Activated T-cell treated with anti-CD3 and anti-CD28 coated beads, Interleukin-2, amount 50 U/mL, for 4 hours (primary cell): ENCODE results near the gene NRIP2. TPM values are rescaled to one million over a fixed set of nuclear protein-coding genes. Genes with fewer than 3 reads are reported as not detected.

Experiments
- ATAC-seq, 2 donors: fragments of 200-7000 bp; cut with Tn5 transposase; one replicate each; pipeline ENCODE4 v1.10.0; 2021
- DNase-seq: peaks from one replicate; pipeline ENCODE4 v3.0.0-alpha.2; 2020
- H3K27me3 Mint-ChIP-seq: one replicate; pipeline ENCODE4 v1.8.0; 2021; ENCODE audit warnings: low read depth, mixed read lengths
- H3K36me3 Mint-ChIP-seq: one replicate; pipeline ENCODE4 v1.8.0; 2022; ENCODE audit warnings: mixed read lengths; ENCODE audit not compliant: insufficient read depth
- H3K4me1 Mint-ChIP-seq: one replicate; pipeline ENCODE4 v1.8.0; 2021; ENCODE audit warnings: low read depth, mixed read lengths
- H3K4me3 Mint-ChIP-seq: one replicate; pipeline ENCODE4 v1.8.0; 2021; ENCODE audit warnings: mild to moderate bottlenecking, moderate library complexity, mixed read lengths
- H3K9me3 Mint-ChIP-seq: one replicate; pipeline ENCODE4 v1.8.0; 2021; ENCODE audit warnings: mixed read lengths
- total RNA-seq, 3 donors: library from RNA; stranded (reverse); gene quantifications; one replicate each; pipeline ENCODE4 v1.2.1, GENCODE V29; 2021

Gene NRIP2
- total RNA-seq, 3 donors from 2014 or later, result not detected

GRCh38 chr12:2857021-2857431, 22.2 kb upstream of the NRIP2 start, which contains the start of gene TEX52:
Gene TEX52 (minus strand): TSS chr12:2857039. CDS start chr12:2857026, 13 bp downstream.
- H3K4me3 Mint-ChIP-seq, result no peak within 1 kb of the TSS
- ATAC-seq (no peak), DNase-seq (no peak)
- H3K36me3 Mint-ChIP-seq, result peaks cover 9% of the 10 kb centered on the region
- H3K27me3 Mint-ChIP-seq, result no peaks in the 10 kb centered on the region
- H3K4me1 Mint-ChIP-seq, result peaks cover 1% of the 10 kb centered on the region
- no peaks in the 10 kb centered on the region for H3K9me3 Mint-ChIP-seq

DNA sequence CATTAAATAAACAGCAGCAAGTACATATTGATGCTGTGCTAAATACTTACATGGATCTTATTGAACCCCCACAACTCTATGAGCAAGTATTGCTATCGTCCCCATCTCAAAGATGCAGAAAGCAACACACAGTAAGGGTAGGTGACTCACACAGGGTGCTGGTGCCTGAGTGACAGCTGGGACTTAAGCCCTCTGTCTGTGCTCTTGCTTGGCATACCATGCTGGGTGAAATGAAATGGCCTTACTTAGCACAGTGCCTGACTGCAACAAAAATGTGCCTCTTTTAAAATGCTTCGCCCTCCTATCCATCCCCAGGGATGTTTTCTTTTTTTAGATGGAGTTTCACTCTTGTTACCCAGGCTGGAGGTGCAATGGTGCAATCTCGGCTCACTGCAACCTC, 21.2 kb upstream of the NRIP2 start:
- ATAC-seq, result no peak
- Mint-ChIP-seq H3K4me3 (no peak overlapping the region), H3K27me3 (no peaks in the 10 kb centered on the region), H3K36me3 (peaks cover 9% of the 10 kb centered on the region), H3K9me3 (no peaks in the 10 kb centered on the region), H3K4me1 (peaks cover 1% of the 10 kb centered on the region)
- no peak for DNase-seq

- no peaks in the 10 kb centered on the region for H3K27me3 Mint-ChIP-seq
- no peak overlapping the region for H3K4me3 Mint-ChIP-seq
- H3K9me3 Mint-ChIP-seq, result no peaks in the 10 kb centered on the region
- DNase-seq (no peak), ATAC-seq (no peak)
- peaks cover 9% of the 10 kb centered on the region for H3K36me3 Mint-ChIP-seq
- peaks cover 1% of the 10 kb centered on the region for H3K4me1 Mint-ChIP-seq
These were observed 20.7 kb upstream of the NRIP2 start for GRCh38 chr12:2855546-2855945.

GRCh38 chr12:2854669-2855453, 20.0 kb upstream of the NRIP2 start:
- DNase-seq (no peak), ATAC-seq (no peak)
- Mint-ChIP-seq H3K27me3 (no peaks in the 10 kb centered on the region), H3K9me3 (no peaks in the 10 kb centered on the region), H3K36me3 (peaks cover 9% of the 10 kb centered on the region), H3K4me1 (peaks cover 1% of the 10 kb centered on the region), H3K4me3 (no peak overlapping the region)

DNA sequence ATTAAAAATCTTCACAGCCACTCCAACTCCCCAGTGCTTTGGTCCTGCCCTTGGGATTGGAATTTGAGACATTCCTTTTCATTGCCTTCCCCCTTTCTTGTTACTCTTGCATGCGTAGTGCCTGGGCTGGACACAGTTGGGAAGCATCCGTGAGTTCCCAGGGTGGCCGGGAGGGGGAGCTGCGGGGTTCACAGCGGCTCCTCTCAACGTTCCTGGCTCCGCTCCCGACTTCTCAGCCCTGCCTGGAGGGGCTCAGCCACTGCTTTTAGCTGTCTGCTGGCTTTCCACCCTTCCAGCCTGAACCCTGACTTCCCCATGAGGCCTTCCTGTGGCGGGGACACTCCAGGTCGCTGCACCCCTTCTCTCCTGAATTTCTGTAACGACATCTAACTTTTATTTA, 18.8 kb upstream of the NRIP2 start:
- no peak overlapping the region for H3K4me3 Mint-ChIP-seq
- no peaks in the 10 kb centered on the region for H3K9me3 Mint-ChIP-seq

GRCh38 chr12:2851931-2852330, 17.1 kb upstream of the NRIP2 start:
- Mint-ChIP-seq H3K4me3 (no peak overlapping the region), H3K36me3 (peaks cover 11% of the 10 kb centered on the region), H3K27me3 (no peaks in the 10 kb centered on the region), H3K9me3 (no peaks in the 10 kb centered on the region), H3K4me1 (peaks cover 1% of the 10 kb centered on the region)
- DNase-seq (no peak), ATAC-seq (no peak)

More for the DNA sequence above, 18.8 kb upstream of the NRIP2 start:
- H3K27me3 Mint-ChIP-seq, result no peaks in the 10 kb centered on the region
- peak; percentile 42 for DNase-seq
- ATAC-seq, result peak; percentile 70
- peaks cover 1% of the 10 kb centered on the region for H3K4me1 Mint-ChIP-seq
- peaks cover 9% of the 10 kb centered on the region for H3K36me3 Mint-ChIP-seq

GRCh38 chr12:2845280-2845679, 10.4 kb upstream of the NRIP2 start:
- no peaks in the 10 kb centered on the region for H3K9me3 Mint-ChIP-seq
- no peaks in the 10 kb centered on the region for H3K4me1 Mint-ChIP-seq
- H3K4me3 Mint-ChIP-seq, result no peak overlapping the region
- H3K27me3 Mint-ChIP-seq, result no peaks in the 10 kb centered on the region
- DNase-seq, result no peak
- ATAC-seq, result no peak
- H3K36me3 Mint-ChIP-seq, result peaks cover 17% of the 10 kb centered on the region

DNA sequence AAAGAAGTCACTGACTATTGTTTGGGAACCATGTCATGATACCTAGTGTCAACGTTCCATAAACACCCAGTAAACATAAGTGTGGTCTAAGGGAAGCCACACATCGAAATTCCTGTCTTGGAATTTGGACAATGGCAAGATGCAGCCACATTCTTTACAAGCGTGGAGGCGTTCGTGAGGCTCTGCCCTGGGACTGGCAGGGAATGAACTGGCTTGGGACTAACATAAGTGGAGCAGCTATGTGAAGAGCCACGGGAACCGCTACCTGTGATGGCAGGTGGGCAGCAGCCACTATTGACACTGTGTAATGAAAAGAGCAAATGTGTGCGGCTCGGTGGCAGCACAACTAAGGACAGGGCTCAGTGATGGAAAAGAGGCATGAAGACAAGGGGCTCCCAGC, 10.0 kb upstream of the NRIP2 start:
- peaks cover 18% of the 10 kb centered on the region for H3K36me3 Mint-ChIP-seq
- no peaks in the 10 kb centered on the region for H3K9me3 Mint-ChIP-seq
- DNase-seq (no peak), ATAC-seq (no peak)
- H3K4me1 Mint-ChIP-seq, result no peaks in the 10 kb centered on the region
- no peaks in the 10 kb centered on the region for H3K27me3 Mint-ChIP-seq
- no peak overlapping the region for H3K4me3 Mint-ChIP-seq

- Mint-ChIP-seq H3K4me3 (no peak overlapping the region), H3K36me3 (peaks cover 30% of the 10 kb centered on the region), H3K9me3 (no peaks in the 10 kb centered on the region), H3K27me3 (no peaks in the 10 kb centered on the region), H3K4me1 (no peaks in the 10 kb centered on the region)
- no peak for DNase-seq
- no peak for ATAC-seq
These were observed 8.1 kb upstream of the NRIP2 start for GRCh38 chr12:2842948-2843347.

DNA sequence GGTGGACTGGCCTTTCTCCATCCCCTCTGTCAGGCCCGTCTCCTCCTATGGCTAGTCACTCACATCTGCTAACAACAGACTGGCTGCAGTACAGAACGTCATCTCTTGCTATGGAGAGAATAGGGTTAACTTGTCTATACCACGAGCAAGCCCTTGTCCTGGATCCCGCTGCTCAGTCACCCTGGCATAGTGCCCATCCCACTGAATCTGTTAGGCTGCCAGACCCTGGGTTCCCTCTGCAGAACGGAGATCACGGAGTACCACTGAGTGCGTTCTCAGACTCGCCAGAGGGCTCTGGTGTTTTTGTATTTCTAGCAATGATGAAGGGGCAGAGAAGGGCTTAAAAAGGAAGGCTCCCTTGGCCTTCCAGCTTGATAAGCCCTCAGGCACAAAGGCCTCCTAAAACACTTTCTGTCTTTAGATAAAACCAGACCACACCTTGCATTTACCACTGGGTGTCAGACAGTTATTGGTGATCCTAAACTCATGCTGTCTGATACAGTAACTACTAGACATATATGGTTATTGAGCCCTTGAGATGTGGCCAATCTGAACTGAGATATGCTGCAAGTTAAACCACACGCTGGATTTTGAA, 6.3 kb upstream of the NRIP2 start:
- no peak for ATAC-seq
- no peak for DNase-seq
- Mint-ChIP-seq H3K4me3 (no peak overlapping the region), H3K4me1 (no peaks in the 10 kb centered on the region), H3K27me3 (no peaks in the 10 kb centered on the region), H3K9me3 (no peaks in the 10 kb centered on the region), H3K36me3 (peaks cover 33% of the 10 kb centered on the region)

- H3K9me3 Mint-ChIP-seq, result no peaks in the 10 kb centered on the region
- H3K4me3 Mint-ChIP-seq, result no peak overlapping the region
- peaks cover 2% of the 10 kb centered on the region for H3K4me1 Mint-ChIP-seq
- DNase-seq, result no peak
- ATAC-seq, result no peak
- H3K27me3 Mint-ChIP-seq, result no peaks in the 10 kb centered on the region
- peaks cover 27% of the 10 kb centered on the region for H3K36me3 Mint-ChIP-seq
These were observed 1.7 kb upstream of the NRIP2 start for GRCh38 chr12:2836574-2836973.

DNA sequence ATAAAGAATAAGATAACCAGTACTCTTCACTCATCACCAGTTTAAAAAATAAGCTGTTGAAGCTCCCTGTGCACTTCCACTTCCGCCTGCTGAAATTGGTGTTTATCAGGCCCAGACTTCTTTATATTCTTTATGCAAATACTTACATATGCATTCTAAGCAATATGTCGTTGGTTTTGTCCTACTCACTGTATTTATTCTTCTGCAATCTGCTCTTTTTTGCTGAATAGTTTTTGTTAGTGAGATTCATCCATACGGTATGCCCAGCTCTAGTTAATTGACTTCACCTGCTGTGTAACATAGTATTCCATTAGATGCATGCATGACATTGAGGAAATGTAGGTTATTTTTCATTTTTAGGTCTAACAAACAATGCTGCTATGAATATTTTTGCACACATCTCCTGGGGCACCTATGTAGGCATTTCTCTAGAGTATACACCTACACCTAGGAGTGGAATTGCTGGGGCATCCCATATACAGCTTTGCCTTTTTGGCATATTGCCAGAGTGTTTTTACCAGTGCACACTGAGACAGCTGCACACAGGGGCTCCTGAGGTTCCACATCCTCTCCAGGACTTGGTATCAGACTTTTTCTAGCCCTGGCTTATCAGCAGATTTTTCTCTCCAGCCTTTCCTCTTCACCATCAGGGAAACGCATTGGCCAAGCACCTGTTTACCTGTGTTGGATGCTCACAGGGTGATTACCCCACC, 1.0 kb upstream of the NRIP2 start:
- H3K4me3 Mint-ChIP-seq, result no peak overlapping the region
- no peaks in the 10 kb centered on the region for H3K9me3 Mint-ChIP-seq
- no peak for DNase-seq
- peaks cover 2% of the 10 kb centered on the region for H3K4me1 Mint-ChIP-seq
- no peak for ATAC-seq
- H3K27me3 Mint-ChIP-seq, result no peaks in the 10 kb centered on the region
- H3K36me3 Mint-ChIP-seq, result peaks cover 28% of the 10 kb centered on the region

GRCh38 chr12:2833810-2834209, 1.0 kb downstream of the NRIP2 start:
- H3K27me3 Mint-ChIP-seq, result no peaks in the 10 kb centered on the region
- no peak for ATAC-seq
- H3K36me3 Mint-ChIP-seq, result peaks cover 24% of the 10 kb centered on the region
- H3K4me3 Mint-ChIP-seq, result no peak overlapping the region
- H3K4me1 Mint-ChIP-seq, result peaks cover 2% of the 10 kb centered on the region
- no peaks in the 10 kb centered on the region for H3K9me3 Mint-ChIP-seq
- DNase-seq, result no peak

DNA sequence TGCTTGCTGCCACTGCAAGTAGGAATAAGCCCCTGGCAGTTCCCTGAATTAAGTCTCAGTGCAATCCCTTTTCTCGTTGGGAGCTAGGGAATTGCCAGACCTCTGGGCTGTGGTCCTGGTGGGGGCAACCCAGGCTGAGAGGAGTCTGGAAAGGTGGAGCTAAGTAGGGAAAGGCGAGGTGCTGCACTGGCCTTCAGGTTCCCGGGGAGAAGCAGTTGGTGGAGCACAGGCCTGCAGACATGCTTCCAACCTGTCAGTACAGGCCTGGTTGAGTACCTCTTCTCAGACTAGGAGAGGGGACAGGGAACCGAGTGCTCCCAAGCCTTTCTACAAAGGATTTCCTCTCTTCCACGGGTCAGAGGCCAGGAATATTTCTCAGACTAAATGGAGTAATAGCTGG, 1.5 kb downstream of the NRIP2 start:
- H3K4me1 Mint-ChIP-seq, result peaks cover 2% of the 10 kb centered on the region

More for the DNA sequence above, 1.5 kb downstream of the NRIP2 start:
- no peaks in the 10 kb centered on the region for H3K27me3 Mint-ChIP-seq
- no peak overlapping the region for H3K4me3 Mint-ChIP-seq
- no peak for DNase-seq
- H3K9me3 Mint-ChIP-seq, result no peaks in the 10 kb centered on the region
- H3K36me3 Mint-ChIP-seq, result peaks cover 24% of the 10 kb centered on the region
- ATAC-seq, result no peak
